ENCODE data around the gene BEST3.
"Not testable (repeated sequence)": the region's sequence is repeated elsewhere in the genome, so short reads cannot be mapped to it uniquely, and the experiment has no call there.

BEST3 gene

DNA sequence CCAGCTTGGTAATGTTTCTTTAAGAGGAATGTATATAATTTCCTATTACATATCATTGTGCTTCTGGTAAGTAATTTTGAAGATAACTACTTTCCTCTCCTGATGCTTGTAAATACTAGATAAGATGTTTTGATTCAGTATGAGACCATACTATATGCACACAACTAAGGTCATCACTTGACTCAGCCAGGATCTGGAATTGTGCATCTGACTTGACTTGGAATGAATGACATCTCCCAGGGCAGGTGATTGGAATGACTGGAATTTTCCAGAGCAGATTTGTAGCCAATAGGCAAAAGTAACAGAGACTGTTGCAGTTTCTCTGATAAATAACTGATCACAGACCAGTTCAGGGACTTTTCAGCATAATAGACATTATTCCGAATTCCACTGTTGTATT lies 11.1 kb downstream of the BEST3 start:
- no peak for DNase-seq (ENCODE audit: low read depth)

DNA sequence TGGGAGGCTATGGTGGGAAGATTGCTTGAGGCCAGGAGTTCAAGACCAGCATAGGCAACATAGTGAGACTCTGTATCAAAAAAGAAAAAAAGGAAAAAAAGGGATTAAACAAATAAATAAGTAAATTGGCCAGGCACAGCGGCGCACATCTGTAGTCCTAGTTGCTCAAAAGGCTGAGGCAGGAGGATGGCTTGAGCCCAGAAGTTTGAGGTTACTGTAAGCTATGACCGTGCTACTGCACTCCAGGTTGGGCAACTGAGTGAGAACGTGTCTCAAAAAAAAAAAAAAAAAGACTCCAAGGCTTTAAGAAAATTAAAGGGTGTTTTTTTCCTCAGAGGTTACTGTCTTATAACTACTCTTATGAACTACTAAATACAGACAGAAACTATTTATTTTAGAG lies 11.7 kb downstream of the BEST3 start:
- no peak for DNase-seq (ENCODE audit: low read depth)

DNA sequence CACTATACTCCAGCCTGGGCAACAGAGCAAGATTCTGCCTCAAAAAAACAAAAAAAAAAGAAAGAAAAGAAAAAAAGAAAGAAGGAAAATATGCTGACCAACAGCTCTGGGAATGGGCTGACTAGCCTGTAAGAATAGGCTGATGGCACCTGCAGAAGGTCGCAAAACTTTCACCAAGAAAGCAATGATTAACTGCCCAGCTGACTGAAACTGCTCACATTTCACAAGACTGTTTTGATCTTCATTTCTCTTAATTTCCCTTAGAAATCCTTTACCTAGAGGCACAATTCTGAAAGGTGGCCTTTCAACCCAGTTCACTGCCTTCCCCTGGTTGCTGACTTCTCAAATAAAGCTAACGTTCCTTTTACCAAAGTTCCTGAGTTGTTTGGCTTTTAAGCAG lies 12.4 kb downstream of the BEST3 start:
- DNase-seq (ENCODE audit: low read depth) = no peak

- no peak for DNase-seq (ENCODE audit: low read depth)
Observed at GRCh38 chr12:69685810-69686209, 13.3 kb downstream of the BEST3 start.

DNA sequence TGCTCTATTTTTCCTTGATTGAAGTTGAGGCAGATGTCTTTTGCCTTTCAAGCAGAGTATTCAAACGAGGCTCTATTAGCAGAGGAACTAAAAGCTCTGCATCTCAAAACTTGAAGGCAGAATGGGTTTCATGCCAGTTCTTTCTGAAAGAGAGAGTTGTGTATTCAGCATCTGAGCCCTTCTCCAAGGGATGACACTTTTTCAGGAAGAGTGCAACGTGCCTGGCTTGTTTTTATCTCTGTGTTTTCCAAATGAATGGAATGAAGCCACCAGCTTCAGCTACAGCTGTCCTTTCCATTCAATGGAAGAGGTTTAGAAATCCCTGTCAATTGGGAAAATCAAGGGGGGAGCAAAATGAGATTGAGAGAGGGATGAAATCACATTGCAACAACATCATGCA lies 14.6 kb downstream of the BEST3 start:
- DNase-seq (ENCODE audit: low read depth) = no peak

- DNase-seq (ENCODE audit: low read depth) = no peak
Observed at GRCh38 chr12:69682110-69682755, 16.9 kb downstream of the BEST3 start.

DNA sequence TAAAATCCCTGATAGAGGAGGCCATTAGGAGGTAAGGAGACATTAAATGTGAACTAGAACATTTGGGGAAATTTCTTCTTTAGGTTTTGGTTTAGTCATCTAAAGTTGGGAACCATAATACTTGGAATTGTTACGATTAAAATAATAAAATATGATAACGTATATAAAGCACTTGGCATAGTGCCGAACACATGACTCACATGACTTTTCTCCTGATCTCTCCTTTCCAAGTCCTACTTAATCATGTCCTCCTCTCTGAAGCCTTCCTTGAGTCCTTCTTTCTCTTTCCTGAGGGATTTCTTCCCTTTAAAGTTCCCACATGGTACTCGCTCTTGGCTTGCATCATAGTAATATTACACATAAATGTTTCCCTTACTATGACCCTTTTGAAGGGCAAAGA lies 20.0 kb downstream of the BEST3 start:
- DNase-seq (ENCODE audit: low read depth) = no peak

DNA sequence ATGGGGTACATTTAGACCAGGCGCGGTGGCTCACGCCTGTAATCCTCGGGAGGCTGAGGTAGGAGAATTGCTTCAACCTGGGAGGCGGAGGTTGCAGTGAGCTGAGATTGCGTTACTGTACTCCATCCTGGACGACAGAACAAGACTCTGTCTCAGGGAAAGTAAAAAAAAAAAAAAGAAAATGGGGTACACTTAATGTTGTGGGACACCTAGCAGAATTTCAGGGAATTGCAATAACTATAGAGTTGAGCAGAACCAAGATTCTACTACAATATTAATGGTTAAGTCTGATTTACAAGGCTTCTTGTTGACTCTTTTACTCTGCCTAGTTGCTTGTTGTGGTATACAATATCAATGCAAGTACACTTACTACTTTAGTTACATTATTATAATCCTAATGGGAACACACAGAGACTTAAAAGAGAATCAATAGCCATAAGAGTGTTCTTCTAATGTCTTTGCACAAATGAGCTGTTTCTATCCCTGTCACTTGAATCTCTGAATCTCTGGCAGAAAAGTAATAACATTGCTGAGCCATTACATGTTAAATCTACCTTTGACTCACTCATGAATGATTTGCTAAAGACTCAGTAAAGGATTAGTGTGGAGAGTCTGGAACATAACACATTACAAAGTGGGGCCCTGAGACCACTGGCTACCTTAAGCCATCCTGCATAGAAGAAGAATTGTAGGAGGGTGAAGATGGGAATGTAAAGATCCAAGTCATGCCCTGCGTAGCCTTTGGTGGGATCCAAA lies 22.7 kb downstream of the BEST3 start:
- no peak for DNase-seq (ENCODE audit: low read depth)

DNA sequence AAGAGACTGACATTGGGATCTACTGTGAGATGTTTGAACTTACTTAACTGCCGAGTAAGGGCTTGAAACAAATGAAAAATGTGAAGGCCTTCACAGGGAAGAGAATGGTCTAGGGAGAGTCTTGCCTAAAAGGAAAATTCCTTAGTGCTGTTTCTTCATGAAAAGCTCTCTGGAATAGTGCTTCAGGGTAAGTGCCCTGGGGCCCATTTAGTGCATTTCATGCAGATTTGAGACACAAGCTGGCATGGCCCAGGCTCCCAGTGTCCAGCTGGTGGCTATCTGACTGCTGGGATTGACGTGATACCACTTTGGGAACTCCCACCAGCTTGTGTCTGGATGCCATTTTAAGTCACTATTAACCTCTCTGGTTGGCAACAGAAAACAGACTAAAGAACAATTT lies 26.9 kb downstream of the BEST3 start:
- no peak for DNase-seq (ENCODE audit: low read depth)

DNA sequence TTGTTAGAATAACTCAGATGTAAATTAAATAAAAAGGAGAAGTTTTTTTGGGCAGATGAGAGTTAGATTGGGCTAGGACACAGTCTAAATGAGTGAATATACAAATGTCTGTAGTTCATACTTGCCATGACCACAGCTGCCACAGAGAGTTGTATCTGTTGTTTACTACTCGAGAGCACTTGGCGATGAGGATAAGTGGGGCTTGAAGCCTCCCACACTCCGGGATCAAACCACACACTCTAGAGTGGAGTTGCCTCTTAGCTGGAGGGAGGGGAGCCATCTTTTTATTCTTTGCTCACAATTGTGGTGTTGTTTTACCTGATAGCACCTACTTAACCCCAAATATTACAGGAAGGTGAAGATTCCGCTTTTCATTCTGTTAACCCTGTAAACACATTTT lies 27.5 kb downstream of the BEST3 start:
- DNase-seq (ENCODE audit: low read depth) = no peak

- no peak for DNase-seq (ENCODE audit: low read depth)
Observed at GRCh38 chr12:69666798-69667197, 32.3 kb downstream of the BEST3 start.

DNA sequence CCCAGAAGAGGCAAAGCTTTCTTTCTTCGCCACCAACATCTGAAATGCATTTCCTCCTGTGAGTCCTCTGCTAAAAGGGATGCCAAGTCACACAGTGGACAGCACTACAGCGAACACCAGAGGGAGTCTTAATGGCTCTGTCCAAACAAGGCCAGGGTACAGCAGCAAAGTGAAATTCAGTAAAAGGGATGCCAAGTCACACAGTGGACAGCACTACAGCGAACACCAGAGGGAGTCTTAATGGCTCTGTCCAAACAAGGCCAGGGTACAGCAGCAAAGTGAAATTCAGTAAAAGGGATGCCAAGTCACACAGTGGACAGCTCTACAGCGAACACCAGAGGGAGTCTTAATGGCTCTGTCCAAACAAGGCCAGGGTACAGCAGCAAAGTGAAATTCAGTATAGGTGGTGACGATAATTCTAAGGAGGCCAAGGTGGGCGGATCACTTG lies 34.1 kb downstream of the BEST3 start:
- not testable (repeated sequence) for DNase-seq (ENCODE audit: low read depth)

DNA sequence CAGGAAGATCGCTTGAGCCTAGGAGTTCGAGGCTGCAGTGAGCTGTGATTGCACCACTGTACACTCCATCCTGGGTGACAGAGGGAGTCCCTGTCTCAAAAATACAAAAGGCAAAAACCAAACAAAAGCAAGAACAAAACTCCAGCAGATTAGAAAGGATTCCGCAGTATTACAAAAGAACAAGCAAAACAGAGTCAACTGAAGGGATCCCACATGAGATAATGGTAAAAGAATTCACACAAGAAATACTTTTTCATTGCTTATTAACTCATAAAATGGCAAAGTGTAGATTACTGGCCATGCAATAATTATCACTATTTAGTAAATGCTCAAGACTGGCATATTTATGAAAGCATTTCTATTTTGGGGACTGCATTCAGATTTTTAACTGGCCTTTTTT lies 35.4 kb downstream of the BEST3 start:
- DNase-seq (ENCODE audit: low read depth) = no peak

- no peak for DNase-seq (ENCODE audit: low read depth)
Observed at GRCh38 chr12:69662764-69663163, 36.3 kb downstream of the BEST3 start.

GRCh38 chr12:69661386-69661785 lies 37.7 kb downstream of the BEST3 start:
- no peak for DNase-seq (ENCODE audit: low read depth)

DNA sequence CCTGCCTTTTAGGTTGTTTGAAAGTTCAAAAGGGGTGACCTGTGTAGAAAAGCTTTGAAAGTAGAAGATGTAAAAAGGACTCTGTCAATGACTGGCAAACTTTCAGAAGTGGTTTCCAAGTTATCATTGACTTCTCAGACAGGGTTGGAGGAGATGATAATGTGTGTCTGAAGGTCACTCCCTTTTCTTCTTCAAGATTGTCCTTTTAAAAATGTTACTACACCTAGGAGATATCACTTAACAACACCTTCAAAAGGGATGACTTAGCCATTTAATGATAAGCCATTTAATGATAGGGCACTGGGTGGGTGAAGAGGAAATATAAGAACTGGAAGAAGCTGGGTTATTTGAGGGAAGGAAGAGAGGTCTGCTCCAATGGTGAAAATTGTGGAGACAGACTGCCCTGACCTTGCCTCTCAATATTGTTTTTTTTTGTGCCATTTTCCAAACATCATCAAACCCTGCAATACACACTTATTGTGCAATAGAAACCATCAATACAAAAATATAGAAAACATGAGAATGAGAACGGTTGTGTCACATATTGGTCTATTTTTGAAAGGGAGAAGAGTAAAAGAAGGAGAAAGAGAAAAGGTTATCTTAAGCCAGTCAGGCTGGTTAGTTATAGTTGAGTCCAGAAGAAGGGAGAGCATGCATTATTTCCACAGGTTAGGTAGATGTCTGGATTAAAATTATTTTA lies 38.8 kb downstream of the BEST3 start:
- no peak for DNase-seq (ENCODE audit: low read depth)

GRCh38 chr12:69658203-69658602 lies 40.9 kb downstream of the BEST3 start:
- no peak for DNase-seq (ENCODE audit: low read depth)

DNA sequence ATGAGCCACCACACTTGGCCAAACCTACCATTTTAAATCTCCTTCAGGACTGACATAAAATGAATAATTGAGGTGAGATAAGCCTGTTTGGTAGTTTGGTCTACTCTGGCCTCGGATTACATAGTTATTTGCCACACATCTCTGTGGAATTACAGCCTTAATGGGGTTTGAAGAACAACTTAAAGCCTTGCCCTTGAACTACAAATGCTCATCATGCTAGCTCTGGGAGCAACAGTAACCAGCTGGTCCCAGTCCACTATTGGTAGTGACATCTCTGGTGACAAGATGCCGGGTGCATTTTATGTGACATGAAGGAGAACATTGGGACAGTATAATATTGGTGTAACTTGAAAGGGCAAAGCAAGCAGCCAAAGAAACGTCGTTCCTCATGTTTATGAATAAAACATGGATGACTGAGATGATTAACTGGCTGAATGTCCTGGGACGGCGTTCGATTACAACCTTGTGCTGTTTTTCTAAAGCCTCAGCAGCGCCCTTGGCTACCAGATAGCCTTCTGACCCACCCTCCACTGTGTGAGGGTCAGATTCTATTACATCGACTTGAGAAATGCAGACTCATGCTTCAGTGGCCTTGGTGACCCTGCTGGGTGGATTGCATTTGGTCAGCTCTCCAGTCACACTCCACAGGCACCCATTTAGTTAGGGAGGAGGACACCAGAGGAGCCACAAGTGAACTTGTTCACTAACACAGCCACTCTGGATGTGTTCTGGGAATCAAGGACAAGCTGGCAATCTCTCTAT lies 41.5 kb downstream of the BEST3 start:
- no peak for DNase-seq (ENCODE audit: low read depth)

DNA sequence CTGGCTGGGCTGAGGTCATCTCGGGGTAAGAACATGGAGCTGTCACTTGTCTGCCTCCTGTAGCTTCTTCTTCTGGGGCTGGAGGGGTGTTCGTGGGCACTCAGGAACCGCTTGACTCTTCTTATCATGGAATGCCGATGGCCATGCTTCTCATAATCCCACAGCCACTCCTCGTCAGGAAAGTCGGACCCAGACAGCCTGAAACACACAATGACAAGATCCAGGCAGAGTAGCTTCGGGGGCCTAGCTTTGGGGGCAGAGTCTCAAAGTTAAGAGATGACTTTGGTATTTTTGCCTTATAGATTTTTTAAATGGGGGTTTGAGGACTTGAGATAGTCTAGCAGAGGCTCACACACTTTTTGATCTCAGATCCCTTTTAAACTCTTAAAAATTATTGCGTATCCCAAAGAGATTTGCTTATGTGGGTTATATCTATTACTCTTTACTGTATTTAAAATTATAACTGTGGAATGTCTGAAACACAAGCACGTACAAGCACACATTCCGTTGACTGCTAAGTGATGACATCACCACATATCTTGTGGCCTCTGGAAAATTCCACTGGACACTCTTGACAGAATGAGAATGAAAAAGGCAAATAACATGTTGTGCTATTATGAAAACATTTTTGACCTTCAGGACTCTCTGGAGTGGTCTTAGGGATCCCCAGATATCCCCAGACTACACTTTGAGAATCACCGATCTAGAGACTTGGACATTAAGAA lies 43.3 kb downstream of the BEST3 start:
- DNase-seq (ENCODE audit: low read depth) = no peak

DNA sequence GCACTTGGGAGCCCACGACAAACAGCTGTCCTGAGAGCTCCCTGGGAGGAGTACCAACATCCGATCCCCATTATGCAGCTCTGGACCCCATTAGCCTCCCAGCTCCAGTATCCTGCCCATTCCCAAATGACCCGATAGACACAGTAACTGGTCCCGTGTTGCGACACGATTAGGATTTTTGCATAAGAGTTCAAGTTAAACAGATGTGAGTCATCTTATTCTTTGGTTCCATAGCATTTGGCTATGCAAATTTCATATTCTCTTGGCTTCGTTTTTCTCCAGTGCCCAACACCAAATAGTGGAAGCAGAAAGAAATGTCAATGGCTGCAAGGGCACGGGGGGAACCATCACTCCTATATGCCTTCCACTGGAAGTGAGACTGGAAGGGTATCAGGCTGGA lies 45.4 kb downstream of the BEST3 start:
- DNase-seq (ENCODE audit: low read depth) = no peak

DNA sequence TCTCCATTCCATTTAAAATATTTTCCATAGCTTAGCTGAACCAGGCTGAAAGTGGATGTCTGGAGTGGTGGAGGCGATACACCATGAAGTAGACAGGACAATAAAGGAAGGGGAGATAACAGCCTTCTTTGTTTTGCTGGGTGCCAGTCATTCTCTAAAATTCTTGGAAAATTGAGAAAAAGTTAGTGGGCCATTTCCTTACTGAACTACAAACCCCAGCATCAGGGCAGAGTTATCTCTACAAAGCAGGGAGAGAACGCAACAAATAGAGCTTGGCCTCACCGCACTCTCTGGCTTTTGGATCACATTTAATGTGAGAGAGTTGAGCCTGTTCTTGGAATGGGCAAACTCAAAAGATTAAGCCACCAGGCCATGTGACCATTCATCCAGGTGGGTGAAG lies 47.2 kb downstream of the BEST3 start:
- DNase-seq (ENCODE audit: low read depth) = no peak

GRCh38 chr12:69649529-69649928 lies 49.6 kb downstream of the BEST3 start:
- no peak for DNase-seq (ENCODE audit: low read depth)

Measured in activated T-cell treated with anti-CD3 and anti-CD28 coated beads for 48 hours (primary cell).